ENCODE measurements around the gene SLC6A12.

The SLC6A12 gene

GRCh38 chr12:145369-145960, 68.5 kb downstream of the SLC6A12 start:
- in situ Hi-C loops (cut with MboI; ENCODE audit: low sequenced_read_pairs) = no loop called here

DNA sequence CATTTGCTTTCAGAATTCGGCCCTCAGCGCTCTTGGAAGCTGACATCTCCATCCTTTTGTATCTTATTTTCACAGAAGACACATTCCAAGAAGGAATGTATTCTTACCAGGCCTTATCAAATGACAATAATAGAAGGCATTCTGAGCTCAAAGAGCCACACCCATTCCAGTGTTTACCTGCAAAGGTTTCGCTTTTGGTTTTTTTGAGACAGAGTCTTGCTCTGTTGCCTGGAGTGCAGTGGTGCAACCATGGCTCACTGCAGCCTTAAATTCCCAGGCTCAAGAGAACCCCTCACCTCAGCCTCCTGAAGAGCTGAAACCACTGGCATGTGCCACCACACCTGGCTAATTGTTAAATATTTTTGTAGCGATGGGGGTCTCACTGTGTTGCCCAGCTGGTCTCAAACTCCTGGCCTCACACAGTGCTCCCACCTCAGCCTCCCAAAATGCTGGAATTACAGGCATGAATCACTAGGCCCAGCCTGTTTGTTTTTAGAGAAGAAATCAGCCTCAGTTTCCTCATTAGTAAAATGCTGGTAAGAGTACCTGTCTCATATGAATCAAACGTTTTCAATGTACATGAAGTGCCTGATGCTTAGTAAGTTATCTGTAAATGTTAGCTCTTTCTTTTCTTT, 69.2 kb downstream of the SLC6A12 start:
- in situ Hi-C loops (cut with MboI; ENCODE audit: low sequenced_read_pairs) = no loop called here

- in situ Hi-C loops (cut with MboI; ENCODE audit: low sequenced_read_pairs) = no loop called here
Observed at GRCh38 chr12:143964-144649, 69.8 kb downstream of the SLC6A12 start.

- in situ Hi-C loops (cut with MboI; ENCODE audit: low sequenced_read_pairs) = no loop called here
Observed at GRCh38 chr12:140162-140561, 73.8 kb downstream of the SLC6A12 start.
